Thyroid gland (tissue), 4 donors: ENCODE measurements around the gene TET3. TPM values are rescaled to one million over a fixed set of nuclear protein-coding genes. Genes with fewer than 3 reads are reported as not detected.

Experiments
- DNase-seq, 2 donors: peaks; one replicate each; pipeline ENCODE4 v3.0.0-alpha.2; 2019
- H3K27ac ChIP-seq, 3 donors: fragments of 200-600 bp; sonication (generic); 1 replicate in 2 of 3; 2 replicates in 1 of 3; pipeline ENCODE4 v1.5.1; 2016 to 2019; ENCODE audit warnings: mild to moderate bottlenecking in 1 of 3, moderate library complexity in 1 of 3
- H3K27me3 ChIP-seq: fragments of 200-600 bp; sonication (generic); one replicate; pipeline ENCODE4 v1.5.1; 2019
- H3K36me3 ChIP-seq, 2 donors: fragments of 200-600 bp; sonication (generic); one replicate each; pipeline ENCODE4 v1.5.1; 2016 to 2019
- H3K4me1 ChIP-seq, 2 donors: fragments of 200-600 bp; sonication (generic); one replicate each; pipeline ENCODE4 v1.5.1; 2017 to 2019
- H3K4me3 ChIP-seq, 3 donors: fragments of 200-600 bp; sonication (generic); replicated peaks in 1 of 3; 1 replicate in 2 of 3; 2 replicates in 1 of 3; pipeline ENCODE4 v1.5.1; 2016; ENCODE audit warnings: mild to moderate bottlenecking in 1 of 3
- H3K9me3 ChIP-seq: fragments of 200-600 bp; sonication (generic); one replicate; pipeline ENCODE4 v1.5.1; 2017
- CTCF ChIP-seq, 6 experiments: fragments of 200-600 bp in 3 of 6; fragments of 450-650 bp in 3 of 6; sonication (generic) in 3 of 6; IDR thresholded peaks; one replicate each; pipeline ENCODE4 v1.5.1; 2016 to 2019; ENCODE audit warnings: antibody characterized with exemption in 6 of 6, mild to moderate bottlenecking in 2 of 6, inconsistent platforms in 1 of 6, moderate library complexity in 1 of 6
- POLR2A ChIP-seq, 2 donors: fragments of 450-650 bp; IDR thresholded peaks; one replicate each; pipeline ENCODE4 v1.6.1; 2017; ENCODE audit warnings: antibody characterized with exemption in 2 of 2, mild to moderate bottlenecking in 2 of 2, moderate library complexity in 1 of 2
- WGBS, 2 donors: methylation state at CpG; one replicate each; pipeline ENCODE4 v1.1.5; 2017; 5-methylcytosine and 5-hydroxymethylcytosine counted together
- intact Hi-C: fragments of 100-400 bp; cut with DNase I; formaldehyde crosslinking; loops from one replicate; pipeline ENCODE4 v1.15.1; 2023
- total RNA-seq, 4 donors: library from RNA; depleted of rRNA; stranded (reverse); fragments of >200 nt; gene quantifications; one replicate each; pipeline ENCODE4 v1.2.3, GENCODE V29; 2016

Gene TET3
- total RNA-seq, 4 donors from 2014 or later: 6.4 to 10.8 (median 7.5) TPM

- Histone ChIP-seq H3K4me3 (no peak overlapping the region), H3K9me3 (no peaks in the 10 kb centered on the region), H3K36me3 (no peaks in the 10 kb centered on the region), H3K27me3 (no peaks in the 10 kb centered on the region), H3K27ac (no peak overlapping the region), H3K4me1 (peaks cover 0 to 6% of the 10 kb centered on the region in 2 donors)
- intact Hi-C loops: no loop called here
- TF ChIP-seq POLR2A (IDR thresholded peaks at IDR 0.05) (no peak), CTCF (IDR thresholded peaks at IDR 0.05) (no peak)
- no peak for DNase-seq
- WGBS, 2 donors: 68 to 69% methylated on average over 5 of the region's 5 CpGs
These were observed 34.8 kb downstream of the TET3 start for GRCh38 chr2:74019516-74019915.

GRCh38 chr2:74020702-74021406, 36.1 kb downstream of the TET3 start:
- no peak overlapping the region for H3K4me3 ChIP-seq
- WGBS, 2 donors: 65 to 75% methylated on average over 5 to 9 of the region's 9 CpGs
- TF ChIP-seq POLR2A (IDR thresholded peaks at IDR 0.05) (no peak), CTCF (IDR thresholded peaks at IDR 0.05) (no peak)
- peaks cover 0 to 6% of the 10 kb centered on the region in 2 donors for H3K4me1 ChIP-seq
- no peak overlapping the region for H3K27ac ChIP-seq
- DNase-seq: no peak
- no peaks in the 10 kb centered on the region for H3K36me3 ChIP-seq
- no peaks in the 10 kb centered on the region for H3K9me3 ChIP-seq
- H3K27me3 ChIP-seq: no peaks in the 10 kb centered on the region
- intact Hi-C loops: no loop called here

- TF ChIP-seq CTCF (IDR thresholded peaks at IDR 0.05): no peak
- no peak for TF ChIP-seq POLR2A (IDR thresholded peaks at IDR 0.05)
- DNase-seq: no peak
- Histone ChIP-seq H3K9me3 (no peaks in the 10 kb centered on the region), H3K27me3 (no peaks in the 10 kb centered on the region), H3K4me3 (no peak overlapping the region), H3K4me1 (peaks cover 0 to 6% of the 10 kb centered on the region in 2 donors), H3K36me3 (no peaks in the 10 kb centered on the region), H3K27ac (no peak overlapping the region)
- intact Hi-C loops: no loop called here
- WGBS, 2 donors: 87 to 93% methylated on average over 5 of the region's 5 CpGs
These were observed 36.7 kb downstream of the TET3 start for GRCh38 chr2:74021407-74021755.

- H3K27me3 ChIP-seq: no peaks in the 10 kb centered on the region
- TF ChIP-seq POLR2A (IDR thresholded peaks at IDR 0.05) (no peak), CTCF (IDR thresholded peaks at IDR 0.05) (no peak)
- H3K27ac ChIP-seq: no peak overlapping the region
- H3K4me1 ChIP-seq: peaks cover 0 to 6% of the 10 kb centered on the region in 2 donors
- 82 to 88% methylated on average over 3 to 4 of the region's 4 CpGs for WGBS, 2 donors
- H3K9me3 ChIP-seq: no peaks in the 10 kb centered on the region
- no peak for DNase-seq
- H3K4me3 ChIP-seq: no peak overlapping the region
- intact Hi-C loops: no loop called here
- no peaks in the 10 kb centered on the region for H3K36me3 ChIP-seq
These were observed 39.5 kb downstream of the TET3 start for GRCh38 chr2:74024216-74024615.

GRCh38 chr2:74025971-74026612, 41.4 kb downstream of the TET3 start:
- H3K36me3 ChIP-seq: no peaks in the 10 kb centered on the region
- no peaks in the 10 kb centered on the region for H3K27me3 ChIP-seq
- H3K4me3 ChIP-seq: no peak overlapping the region
- no peaks in the 10 kb centered on the region for H3K9me3 ChIP-seq
- peaks cover 0 to 6% of the 10 kb centered on the region in 2 donors for H3K4me1 ChIP-seq
- H3K27ac ChIP-seq: no peak overlapping the region
- no peak for DNase-seq
- no peak for TF ChIP-seq CTCF (IDR thresholded peaks at IDR 0.05)
- no peak for TF ChIP-seq POLR2A (IDR thresholded peaks at IDR 0.05)
- intact Hi-C loops: no loop called here
- WGBS, 2 donors: 68 to 74% methylated on average over 2 to 5 of the region's 6 CpGs
